H1 (cell line): ENCODE results near the gene ZNF646. TPM values are rescaled to one million over a fixed set of nuclear protein-coding genes. Genes with fewer than 3 reads are reported as not detected.

Experiments
- CTCF ChIA-PET: fragments of 300-600 bp; sonication (Branson Sonifier 250); formaldehyde crosslinking; loops from one replicate; lab custom pipeline; 2021; ENCODE audit not compliant: partially characterized antibody; lab: Charles Lee
- POLR2A ChIA-PET: fragments of 300-600 bp; sonication (Branson Sonifier 250); formaldehyde crosslinking; loops from one replicate; lab custom pipeline; 2021; ENCODE audit warnings: inconsistent platforms; ENCODE audit not compliant: partially characterized antibody; lab: Charles Lee
- DNase-seq, 2 experiments: peaks; one replicate each; pipeline versions ENCODE4 v3.0.0 to v3.0.0-alpha.2; 2010 to 2022; ENCODE audit warnings: low spot score in 2 of 2, low read depth in 1 of 2, mixed read lengths in 1 of 2
- FAIRE-seq: peaks from 2 replicates; lab custom pipeline; 2011; peaks lifted over from hg19 to GRCh38; lab: Jason Lieb, UNC
- H2AFZ ChIP-seq: 2 replicates; pipeline ENCODE4 v1.8.1; 2012; ENCODE audit warnings: low read length, inconsistent platforms
- H2AK5ac ChIP-seq: 2 replicates; pipeline ENCODE4 v1.6.1; 2013; ENCODE audit warnings: low read depth, low read length
- H2BK120ac ChIP-seq: replicated peaks from 2 replicates; pipeline ENCODE3; 2013; ENCODE audit warnings: low read depth, low read length, inconsistent platforms
- H2BK12ac ChIP-seq: 2 replicates; pipeline ENCODE4 v1.6.1; 2013; ENCODE audit warnings: low read depth, low read length
- H2BK15ac ChIP-seq: 2 replicates; pipeline ENCODE4 v1.6.1; 2013; ENCODE audit warnings: low read length
- H2BK20ac ChIP-seq: 2 replicates; pipeline ENCODE4 v1.6.1; 2013; ENCODE audit warnings: low read length
- H2BK5ac ChIP-seq: 2 replicates; pipeline ENCODE4 v1.6.1; 2013; ENCODE audit warnings: low read depth, low read length
- H3K14ac ChIP-seq: 2 replicates; pipeline ENCODE4 v1.6.1; 2013; ENCODE audit warnings: inconsistent platforms; ENCODE audit not compliant: insufficient read length
- H3K18ac ChIP-seq: 2 replicates; pipeline ENCODE4 v1.6.1; 2013; ENCODE audit warnings: low read length; ENCODE audit errors: extremely low read depth
- H3K23ac ChIP-seq: 2 replicates; pipeline ENCODE4 v1.6.1; 2013; ENCODE audit warnings: inconsistent platforms; ENCODE audit not compliant: insufficient read length
- H3K23me2 ChIP-seq: 2 replicates; pipeline ENCODE4 v1.6.1; 2013; ENCODE audit warnings: low read depth, low read length
- H3K27ac ChIP-seq: 2 replicates; pipeline ENCODE4 v1.6.1; 2011; ENCODE audit warnings: low read depth, low read length, inconsistent platforms
- H3K27me3 ChIP-seq, 4 experiments: replicated peaks in 1 of 4; 1 replicate in 1 of 4; 2 replicates in 3 of 4; pipeline versions ENCODE4 v1.6.1 to v1.8.1; 2011 to 2013; ENCODE audit warnings: low read length in 3 of 4, mild to moderate bottlenecking in 3 of 4, inconsistent platforms in 2 of 4, mixed read lengths in 2 of 4, moderate library complexity in 1 of 4; ENCODE audit not compliant: control insufficient read depth in 3 of 4, insufficient read depth in 3 of 4; ENCODE audit errors: extremely low read depth in 1 of 4
- H3K36me3 ChIP-seq, 4 experiments: 2 replicates each; pipeline versions ENCODE4 v1.6.1 to v1.8.1; 2011 to 2013; ENCODE audit warnings: mild to moderate bottlenecking in 4 of 4, low read length in 3 of 4, moderate library complexity in 2 of 4, control low read depth in 1 of 4, inconsistent platforms in 1 of 4; ENCODE audit not compliant: insufficient read depth in 4 of 4, control insufficient read depth in 2 of 4
- H3K4ac ChIP-seq: replicated peaks from 2 replicates; pipeline ENCODE3; 2013; ENCODE audit warnings: low read length, low read depth, mixed read lengths, inconsistent platforms; ENCODE audit not compliant: insufficient read length
- H3K4me1 ChIP-seq, 4 experiments: replicated peaks in 1 of 4; 1 replicate in 1 of 4; 2 replicates in 3 of 4; pipeline versions ENCODE4 v1.6.1 to v1.8.1; 2011 to 2013; ENCODE audit warnings: low read length in 3 of 4, inconsistent platforms in 2 of 4, mixed read lengths in 1 of 4; ENCODE audit not compliant: insufficient read depth in 4 of 4, control insufficient read depth in 3 of 4
- H3K4me2 ChIP-seq, 2 experiments: 2 replicates each; pipeline versions ENCODE4 v1.6.1 to v1.8.1; 2011 to 2013; ENCODE audit warnings: low read depth in 2 of 2, low read length in 2 of 2, control low read depth in 1 of 2, inconsistent platforms in 1 of 2, mild to moderate bottlenecking in 1 of 2; ENCODE audit not compliant: insufficient read depth in 1 of 2
- H3K4me3 ChIP-seq, 4 experiments: fragments of 200-600, 300-600 bp in 1 of 4; sonication (generic), shearing (Covaris generic), sonication (Bioruptor Twin) in 1 of 4; 2 replicates each; pipeline versions ENCODE4 v1.5.1 to v1.8.1; 2011 to 2016; ENCODE audit warnings: low read length in 4 of 4, low read depth in 3 of 4, control low read depth in 2 of 4, inconsistent platforms in 2 of 4, mild to moderate bottlenecking in 2 of 4, mixed read lengths in 1 of 4, moderate library complexity in 1 of 4; ENCODE audit not compliant: insufficient read depth in 2 of 4; ENCODE audit errors: extremely low read depth in 1 of 4
- H3K56ac ChIP-seq: replicated peaks from 2 replicates; pipeline ENCODE3; 2013; ENCODE audit warnings: low read depth, mild to moderate bottlenecking, mixed read lengths, low read length, inconsistent platforms; ENCODE audit not compliant: insufficient read length
- H3K79me1 ChIP-seq: 2 replicates; pipeline ENCODE4 v1.6.1; 2013; ENCODE audit warnings: low read depth, low read length, control low read depth
- H3K79me2 ChIP-seq, 2 experiments: 2 replicates each; pipeline versions ENCODE4 v1.6.1 to v1.8.1; 2012 to 2013; ENCODE audit warnings: low read length in 2 of 2, mild to moderate bottlenecking in 2 of 2, inconsistent platforms in 1 of 2; ENCODE audit not compliant: insufficient read depth in 2 of 2, control insufficient read depth in 1 of 2
- H3K9ac ChIP-seq, 4 experiments: replicated peaks in 1 of 4; 1 replicate in 1 of 4; 2 replicates in 3 of 4; pipeline versions ENCODE4 v1.6.1 to v1.8.1; 2011 to 2013; ENCODE audit warnings: low read depth in 3 of 4, low read length in 3 of 4, control low read depth in 2 of 4, mild to moderate bottlenecking in 2 of 4, moderate library complexity in 2 of 4, inconsistent platforms in 1 of 4; ENCODE audit errors: extremely low read depth in 1 of 4
- H3K9me3 ChIP-seq, 2 experiments: 2 replicates each; pipeline versions ENCODE4 v1.6.1 to v1.8.1; 2012 to 2013; ENCODE audit warnings: mild to moderate bottlenecking in 2 of 2, moderate library complexity in 2 of 2, control low read depth in 1 of 2, inconsistent platforms in 1 of 2, low read depth in 1 of 2, low read length in 1 of 2, mixed read lengths in 1 of 2; ENCODE audit not compliant: insufficient read depth in 2 of 2
- H4K20me1 ChIP-seq, 2 experiments: replicated peaks in 1 of 2; 2 replicates each; pipeline versions ENCODE3 to v1.8.1; 2011 to 2013; ENCODE audit warnings: inconsistent platforms in 2 of 2, low read length in 2 of 2, mild to moderate bottlenecking in 1 of 2; ENCODE audit not compliant: insufficient read depth in 2 of 2, control insufficient read depth in 1 of 2
- H4K5ac ChIP-seq: 2 replicates; pipeline ENCODE4 v1.6.1; 2013; ENCODE audit warnings: low read length, low read depth, mixed read lengths, inconsistent platforms; ENCODE audit not compliant: insufficient read length
- H4K8ac ChIP-seq: 2 replicates; pipeline ENCODE4 v1.8.0; 2013; ENCODE audit warnings: mild to moderate bottlenecking, moderate library complexity, low read length, inconsistent platforms; ENCODE audit not compliant: insufficient read depth; ENCODE audit errors: extremely low read depth
- H4K91ac ChIP-seq: replicated peaks from 2 replicates; pipeline ENCODE3; 2013; ENCODE audit warnings: low read length, mixed read lengths, inconsistent platforms; ENCODE audit not compliant: insufficient read length
- NANOG ChIP-seq: IDR thresholded peaks from 2 replicates; pipeline ENCODE4 v1.6.1; 2011; ENCODE audit warnings: low read length, low read depth, mild to moderate bottlenecking, inconsistent platforms; ENCODE audit not compliant: insufficient read depth, poor library complexity, severe bottlenecking
- TCF12 ChIP-seq: IDR thresholded peaks from 2 replicates; pipeline ENCODE4 v1.6.1; 2011; ENCODE audit warnings: low read depth, mild to moderate bottlenecking, low read length
- WGBS, 2 experiments: shearing (Covaris generic) in 1 of 2; methylation state at CpG; one replicate each; pipeline versions ENCODE4 v1.1.6 to v1.1.7; 2013 to 2015; ENCODE audit warnings: low lambda C conversion rate in 2 of 2, mixed read lengths in 2 of 2, inconsistent platforms in 1 of 2, low coverage in 1 of 2, missing lambda C conversion rate in 1 of 2; ENCODE audit not compliant: insufficient replicate concordance in 2 of 2, insufficient coverage in 1 of 2, insufficient read length in 1 of 2; ENCODE audit errors: extremely low coverage in 1 of 2, missing lambda C conversion rate in 1 of 2; 5-methylcytosine and 5-hydroxymethylcytosine counted together
- polyA plus RNA-seq, 7 experiments: library from polyadenylated mRNA; depleted of rRNA in 3 of 7; stranded (reverse) in 5 of 7; unstranded in 2 of 7; fragments of >200 nt in 5 of 7; fragments of 200-250 nt in 2 of 7; gene quantifications; 1 replicate in 5 of 7; 2 replicates in 1 of 7; 4 replicates in 1 of 7; pipeline versions ENCODE4 v1.2.1 to v1.2.3, GENCODE V29; 2011 to 2013; ENCODE audit warnings: missing spikeins in 2 of 7, mixed read lengths in 2 of 7
- total RNA-seq: library from RNA; stranded (reverse); fragmentation: NEBNext Ultra II Directional; extraction: Animal tissue kit (Norgen Biotek cat#: 25700); gene quantifications from 2 replicates; pipeline ENCODE4 v1.2.1, GENCODE V29; 2021

Gene ZNF646
- total and polyA plus RNA-seq, 2 of the 8 experiments (the other 6 are each of a cell fraction or from before 2014, with no cell fraction given): 6.5 to 25.0 TPM

- CTCF ChIA-PET: interaction anchor here (1.0 to 3.1 kb wide), 2 partner anchors 9 to 32 kb away, joined by 3 to 8 read pairs; no protein-coding TSS in a partner anchor
Observed at GRCh38 chr16:31110106-31111034, 36.1 kb downstream of the ZNF646 start.

More at GRCh38 chr16:31110106-31111034, 36.1 kb downstream of the ZNF646 start:
- Histone ChIP-seq H3K79me1 (no peaks in the 10 kb centered on the region; the same call in 1 of the 2 replicates), H2BK5ac (no peak overlapping the region), H3K9me3 (no peaks in the 10 kb centered on the region), H2AK5ac (no peak overlapping the region), H3K79me2 (no peaks in the 10 kb centered on the region), H3K4me2 (no peak overlapping the region), H2BK120ac (no peak overlapping the region)
- POLR2A ChIA-PET: interaction anchor here (1.2 to 29.9 kb wide), 6 partner anchors 7 to 84 kb away, joined by 3 to 713 read pairs (median 8); partner anchors contain the start of genes KAT8, PRSS36 and PRSS8
- TF ChIP-seq NANOG (no peak), TCF12 (no peak)
- TF ChIP-seq, all 59 proteins: peak for 0
- Histone ChIP-seq H4K5ac (no peak overlapping the region), H3K56ac (no peak overlapping the region), H3K4me3 (no peak overlapping the region), H4K20me1 (no peaks in the 10 kb centered on the region), H4K91ac (no peak overlapping the region), H2AFZ (no peak overlapping the region), H2BK12ac (no peak overlapping the region), H3K18ac (no peak overlapping the region), H2BK20ac (no peak overlapping the region), H4K8ac (no peak overlapping the region), H2BK15ac (no peak overlapping the region), H3K27me3 (no peaks in the 10 kb centered on the region), H3K27ac (no peak overlapping the region), H3K4me1 (peaks cover 0 to 5% (median 2%) of the 10 kb centered on the region in 4 experiments; a peak in 1 of 7 replicates), H3K9ac (no peak overlapping the region), H3K23ac (no peak overlapping the region), H3K4ac (no peak overlapping the region), H3K23me2 (peaks cover 8% of the 10 kb centered on the region), H3K36me3 (peaks cover 2 to 18% (median 12%) of the 10 kb centered on the region in 4 experiments; a peak in 5 of 8 replicates), H3K14ac (no peak overlapping the region)
- no peak for DNase-seq
- FAIRE-seq: no peak
- WGBS, 2 experiments: 91% methylated on average over 26 of the region's 26 CpGs; no CpG with 5 or more reads in 1 of the 2 experiments
